ENCODE results near the gene CSF1.
A peak's percentile ranks its signal among the peaks of the same experiment; 100 is the strongest.

CSF1 gene

GRCh38 chr1:109925159-109925990 is 14.7 kb downstream of the CSF1 start:
- Histone ChIP-seq H2BK120ac (ENCODE audit: low read depth, low read length) (no peak overlapping the region), H3K9me3 (ENCODE audit: control insufficient read depth, low read length) (peaks cover 9% of the 10 kb centered on the region), H3K4me3 (ENCODE audit: insufficient read depth in 1 of 2, low read depth in 1 of 2, low read length in 2 of 2) (peak overlapping the region in 1 of 2 experiments; percentile 1), H3K79me1 (replicated peaks; ENCODE audit: low read length, poor library complexity, severe bottlenecking) (peaks cover 5% of the 10 kb centered on the region), H3K4me1 (ENCODE audit: control insufficient read depth, insufficient read depth, low read depth, low read length) (peaks cover 29% of the 10 kb centered on the region), H3K4me2 (ENCODE audit: low read length, poor library complexity, severe bottlenecking) (no peak overlapping the region), H2AFZ (ENCODE audit: low read depth, low read length) (no peak overlapping the region), H3K4ac (ENCODE audit: low read depth in 1 of 2, low read length in 2 of 2) (no peak overlapping the region), H3K27me3 (ENCODE audit: control insufficient read depth in 1 of 2, insufficient read depth in 1 of 2, low read length in 2 of 2) (no peaks in the 10 kb centered on the region), H2BK12ac (ENCODE audit: low read length in 2 of 2) (no peak overlapping the region), H2BK5ac (ENCODE audit: low read depth, low read length, poor library complexity, severe bottlenecking) (no peak overlapping the region), H3K36me3 (ENCODE audit: control insufficient read depth in 1 of 2, insufficient read depth in 2 of 2, low read depth in 1 of 2, low read length in 2 of 2) (peaks cover 92 to 95% of the 10 kb centered on the region in 2 experiments), H3K14ac (ENCODE audit: low read length in 2 of 2) (no peak overlapping the region), H2AK5ac (ENCODE audit: low read length, severe bottlenecking) (no peak overlapping the region), H2BK15ac (ENCODE audit: low read depth, poor library complexity, severe bottlenecking) (no peak overlapping the region), H4K91ac (ENCODE audit: low read length) (no peak overlapping the region), H4K8ac (ENCODE audit: low read length) (no peak overlapping the region), H3K27ac (ENCODE audit: low read length, poor library complexity, severe bottlenecking) (no peak overlapping the region), H3K23ac (ENCODE audit: low read length in 2 of 2) (no peak overlapping the region), H3K18ac (ENCODE audit: low read depth in 1 of 2, low read length in 2 of 2) (no peak overlapping the region), H3K9ac (ENCODE audit: low read length) (no peak overlapping the region)
- DNase-seq = no peak
- WGBS = 95% methylated on average over 8 of the region's 8 CpGs

- peak overlapping the region; percentile 30 for H4K8ac ChIP-seq (ENCODE audit: low read length)
- peaks cover 9% of the 10 kb centered on the region for H3K9me3 ChIP-seq (ENCODE audit: control insufficient read depth, low read length)
- H4K91ac ChIP-seq (ENCODE audit: low read length) = no peak overlapping the region
- peak overlapping the region; percentile 44 for H2BK15ac ChIP-seq (ENCODE audit: low read depth, poor library complexity, severe bottlenecking)
- no peak overlapping the region for H2BK5ac ChIP-seq (ENCODE audit: low read depth, low read length, poor library complexity, severe bottlenecking)
- peak overlapping the region in 1 of 2 experiments; percentile 0 for H3K4ac ChIP-seq (ENCODE audit: low read depth in 1 of 2, low read length in 2 of 2)
- H3K14ac ChIP-seq (ENCODE audit: low read length in 2 of 2) = peak overlapping the region in 1 of 2 experiments; percentile 28
- no peak overlapping the region for H3K4me3 ChIP-seq (ENCODE audit: insufficient read depth in 1 of 2, low read depth in 1 of 2, low read length in 2 of 2)
- DNase-seq = peak; percentile 91
- peaks cover 81 to 82% of the 10 kb centered on the region in 2 experiments for H3K36me3 ChIP-seq (ENCODE audit: control insufficient read depth in 1 of 2, insufficient read depth in 2 of 2, low read depth in 1 of 2, low read length in 2 of 2)
- H3K27ac ChIP-seq (ENCODE audit: low read length, poor library complexity, severe bottlenecking) = no peak overlapping the region
- H3K79me1 ChIP-seq (replicated peaks; ENCODE audit: low read length, poor library complexity, severe bottlenecking) = peaks cover 5% of the 10 kb centered on the region
- H3K23ac ChIP-seq (ENCODE audit: low read length in 2 of 2) = no peak overlapping the region
- H2BK120ac ChIP-seq (ENCODE audit: low read depth, low read length) = no peak overlapping the region
- WGBS = 84% methylated on average over 2 of the region's 2 CpGs
- H3K9ac ChIP-seq (ENCODE audit: low read length) = no peak overlapping the region
- no peak overlapping the region for H2AFZ ChIP-seq (ENCODE audit: low read depth, low read length)
- peaks cover 37% of the 10 kb centered on the region for H3K4me1 ChIP-seq (ENCODE audit: control insufficient read depth, insufficient read depth, low read depth, low read length)
- no peak overlapping the region for H2AK5ac ChIP-seq (ENCODE audit: low read length, severe bottlenecking)
- peak overlapping the region in 1 of 2 experiments; percentile 7 for H3K18ac ChIP-seq (ENCODE audit: low read depth in 1 of 2, low read length in 2 of 2)
- no peaks in the 10 kb centered on the region for H3K27me3 ChIP-seq (ENCODE audit: control insufficient read depth in 1 of 2, insufficient read depth in 1 of 2, low read length in 2 of 2)
- no peak overlapping the region for H3K4me2 ChIP-seq (ENCODE audit: low read length, poor library complexity, severe bottlenecking)
- H2BK12ac ChIP-seq (ENCODE audit: low read length in 2 of 2) = peak overlapping the region; percentile 15 to 28
These were observed 16.1 kb downstream of the CSF1 start for GRCh38 chr1:109926662-109927300.

GRCh38 chr1:109927356-109927755 is 16.7 kb downstream of the CSF1 start:
- H4K91ac ChIP-seq (ENCODE audit: low read length) = peak overlapping the region; percentile 73
- H3K27ac ChIP-seq (ENCODE audit: low read length, poor library complexity, severe bottlenecking) = no peak overlapping the region
- H2AFZ ChIP-seq (ENCODE audit: low read depth, low read length) = no peak overlapping the region
- H2BK12ac ChIP-seq (ENCODE audit: low read length in 2 of 2) = peak overlapping the region in 1 of 2 experiments; percentile 28
- peaks cover 9% of the 10 kb centered on the region for H3K9me3 ChIP-seq (ENCODE audit: control insufficient read depth, low read length)
- peak overlapping the region; percentile 74 for H2AK5ac ChIP-seq (ENCODE audit: low read length, severe bottlenecking)
- peaks cover 37% of the 10 kb centered on the region for H3K4me1 ChIP-seq (ENCODE audit: control insufficient read depth, insufficient read depth, low read depth, low read length)
- H3K23ac ChIP-seq (ENCODE audit: low read length in 2 of 2) = no peak overlapping the region
- no peak overlapping the region for H2BK5ac ChIP-seq (ENCODE audit: low read depth, low read length, poor library complexity, severe bottlenecking)
- H3K27me3 ChIP-seq (ENCODE audit: control insufficient read depth in 1 of 2, insufficient read depth in 1 of 2, low read length in 2 of 2) = no peaks in the 10 kb centered on the region
- H2BK120ac ChIP-seq (ENCODE audit: low read depth, low read length) = peak overlapping the region; percentile 13
- H3K9ac ChIP-seq (ENCODE audit: low read length) = no peak overlapping the region
- no peak overlapping the region for H3K4me2 ChIP-seq (ENCODE audit: low read length, poor library complexity, severe bottlenecking)
- peaks cover 76 to 77% of the 10 kb centered on the region in 2 experiments for H3K36me3 ChIP-seq (ENCODE audit: control insufficient read depth in 1 of 2, insufficient read depth in 2 of 2, low read depth in 1 of 2, low read length in 2 of 2)
- no peak overlapping the region for H3K4me3 ChIP-seq (ENCODE audit: insufficient read depth in 1 of 2, low read depth in 1 of 2, low read length in 2 of 2)
- H3K79me1 ChIP-seq (replicated peaks; ENCODE audit: low read length, poor library complexity, severe bottlenecking) = peaks cover 5% of the 10 kb centered on the region
- H3K14ac ChIP-seq (ENCODE audit: low read length in 2 of 2) = no peak overlapping the region
- peak overlapping the region; percentile 7 to 78 for H3K18ac ChIP-seq (ENCODE audit: low read depth in 1 of 2, low read length in 2 of 2)
- peak overlapping the region; percentile 73 for H2BK15ac ChIP-seq (ENCODE audit: low read depth, poor library complexity, severe bottlenecking)
- DNase-seq = no peak
- peak overlapping the region; percentile 57 for H4K8ac ChIP-seq (ENCODE audit: low read length)
- peak overlapping the region in 1 of 2 experiments; percentile 54 for H3K4ac ChIP-seq (ENCODE audit: low read depth in 1 of 2, low read length in 2 of 2)
- 98% methylated on average over 6 of the region's 7 CpGs for WGBS

- DNase-seq = peak; percentile 81
- peak overlapping the region; percentile 73 for H2BK15ac ChIP-seq (ENCODE audit: low read depth, poor library complexity, severe bottlenecking)
- H3K23ac ChIP-seq (ENCODE audit: low read length in 2 of 2) = no peak overlapping the region
- H3K79me1 ChIP-seq (replicated peaks; ENCODE audit: low read length, poor library complexity, severe bottlenecking) = peaks cover 5% of the 10 kb centered on the region
- H3K27ac ChIP-seq (ENCODE audit: low read length, poor library complexity, severe bottlenecking) = peak overlapping the region; percentile 47
- no peak overlapping the region for H3K4me3 ChIP-seq (ENCODE audit: insufficient read depth in 1 of 2, low read depth in 1 of 2, low read length in 2 of 2)
- H2BK120ac ChIP-seq (ENCODE audit: low read depth, low read length) = peak overlapping the region; percentile 75
- H4K8ac ChIP-seq (ENCODE audit: low read length) = peak overlapping the region; percentile 59
- H4K91ac ChIP-seq (ENCODE audit: low read length) = peak overlapping the region; percentile 73
- H2BK12ac ChIP-seq (ENCODE audit: low read length in 2 of 2) = peak overlapping the region; percentile 16 to 82
- H3K4me1 ChIP-seq (ENCODE audit: control insufficient read depth, insufficient read depth, low read depth, low read length) = peaks cover 37% of the 10 kb centered on the region
- H3K9me3 ChIP-seq (ENCODE audit: control insufficient read depth, low read length) = peaks cover 9% of the 10 kb centered on the region
- no peak overlapping the region for H3K4me2 ChIP-seq (ENCODE audit: low read length, poor library complexity, severe bottlenecking)
- 88% methylated on average over 6 of the region's 6 CpGs for WGBS
- peak overlapping the region; percentile 45 for H3K9ac ChIP-seq (ENCODE audit: low read length)
- peak overlapping the region; percentile 7 to 78 for H3K18ac ChIP-seq (ENCODE audit: low read depth in 1 of 2, low read length in 2 of 2)
- H2AFZ ChIP-seq (ENCODE audit: low read depth, low read length) = no peak overlapping the region
- H2AK5ac ChIP-seq (ENCODE audit: low read length, severe bottlenecking) = peak overlapping the region; percentile 74
- H3K14ac ChIP-seq (ENCODE audit: low read length in 2 of 2) = peak overlapping the region in 1 of 2 experiments; percentile 8
- H2BK5ac ChIP-seq (ENCODE audit: low read depth, low read length, poor library complexity, severe bottlenecking) = no peak overlapping the region
- peak overlapping the region; percentile 77 to 83 for H3K4ac ChIP-seq (ENCODE audit: low read depth in 1 of 2, low read length in 2 of 2)
- no peaks in the 10 kb centered on the region for H3K27me3 ChIP-seq (ENCODE audit: control insufficient read depth in 1 of 2, insufficient read depth in 1 of 2, low read length in 2 of 2)
- peaks cover 70 to 71% of the 10 kb centered on the region in 2 experiments for H3K36me3 ChIP-seq (ENCODE audit: control insufficient read depth in 1 of 2, insufficient read depth in 2 of 2, low read depth in 1 of 2, low read length in 2 of 2)
These were observed 17.3 kb downstream of the CSF1 start for GRCh38 chr1:109927911-109928321.

Data from mesenchymal stem cell (in vitro differentiated cells and primary cell).